ENCODE data around the gene CLSTN2. TPM values are rescaled to one million over a fixed set of nuclear protein-coding genes. Genes with fewer than 3 reads are reported as not detected.

Gene CLSTN2
- total RNA-seq, 1 donor from 2014 or later, result 4.7 TPM

DNA sequence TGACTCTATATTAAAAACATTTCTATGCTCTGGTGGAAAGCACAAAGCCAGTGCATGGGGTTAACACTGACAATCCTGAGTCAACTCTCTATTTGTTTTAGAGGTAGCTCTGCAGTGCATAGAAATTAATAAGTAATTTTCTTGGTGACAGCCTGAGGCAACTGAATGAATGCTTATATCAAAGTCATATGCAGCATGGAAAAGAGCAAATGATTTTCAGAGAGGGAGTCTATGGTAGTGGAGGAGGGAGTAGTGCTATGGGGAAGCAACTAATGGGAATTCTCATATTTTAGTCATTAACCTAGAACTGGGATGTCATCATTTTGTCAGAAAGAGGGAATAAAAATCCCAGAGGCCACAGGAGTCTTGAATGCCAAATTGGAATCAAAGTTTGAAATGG, 99.1 kb downstream of the CLSTN2 start:
- Histone ChIP-seq H3K9me3 (ENCODE audit: control insufficient read depth in 3 of 3, low read length in 3 of 3) (no peaks in the 10 kb centered on the region), H3K9ac (ENCODE audit: low read depth in 1 of 3, low read length in 3 of 3) (no peak overlapping the region), H3K36me3 (ENCODE audit: control insufficient read depth in 3 of 3, insufficient read depth in 3 of 3, low read length in 3 of 3) (no peaks in the 10 kb centered on the region), H3K4me1 (ENCODE audit: control insufficient read depth in 3 of 3, insufficient read depth in 3 of 3, low read length in 3 of 3) (no peaks in the 10 kb centered on the region), H3K27me3 (ENCODE audit: control insufficient read depth in 3 of 3, insufficient read depth in 3 of 3, low read length in 3 of 3) (no peaks in the 10 kb centered on the region), H3K27ac (ENCODE audit: low read depth, low read length) (no peak overlapping the region), H3K4me3 (ENCODE audit: low read length in 3 of 3) (no peak overlapping the region)

DNA sequence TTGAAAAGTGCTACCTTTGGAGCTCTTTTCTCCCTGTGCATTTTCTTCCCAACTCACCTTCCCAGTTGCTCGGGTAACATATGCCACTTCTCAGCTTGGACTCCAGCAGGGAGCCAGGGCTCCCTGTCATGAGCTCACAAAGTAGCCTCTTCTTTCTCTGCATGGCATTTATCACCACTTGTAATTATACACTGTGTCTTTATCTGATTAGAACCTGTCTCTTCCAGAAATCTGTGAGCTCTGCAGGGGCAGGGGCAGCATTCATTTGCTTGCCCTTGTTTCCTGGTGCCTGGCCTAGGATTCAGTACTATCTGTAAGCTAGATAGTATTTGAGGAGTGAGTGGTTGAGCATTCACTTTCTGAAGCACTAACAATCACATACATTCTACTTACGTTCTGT, 100.9 kb downstream of the CLSTN2 start:
- Histone ChIP-seq H3K27me3 (ENCODE audit: control insufficient read depth in 3 of 3, insufficient read depth in 3 of 3, low read length in 3 of 3) (no peaks in the 10 kb centered on the region), H3K27ac (ENCODE audit: low read depth, low read length) (no peak overlapping the region), H3K4me3 (ENCODE audit: low read length in 3 of 3) (no peak overlapping the region), H3K4me1 (ENCODE audit: control insufficient read depth in 3 of 3, insufficient read depth in 3 of 3, low read length in 3 of 3) (no peaks in the 10 kb centered on the region), H3K36me3 (ENCODE audit: control insufficient read depth in 3 of 3, insufficient read depth in 3 of 3, low read length in 3 of 3) (no peaks in the 10 kb centered on the region), H3K9me3 (ENCODE audit: control insufficient read depth in 3 of 3, low read length in 3 of 3) (no peaks in the 10 kb centered on the region), H3K9ac (ENCODE audit: low read depth in 1 of 3, low read length in 3 of 3) (no peak overlapping the region)

DNA sequence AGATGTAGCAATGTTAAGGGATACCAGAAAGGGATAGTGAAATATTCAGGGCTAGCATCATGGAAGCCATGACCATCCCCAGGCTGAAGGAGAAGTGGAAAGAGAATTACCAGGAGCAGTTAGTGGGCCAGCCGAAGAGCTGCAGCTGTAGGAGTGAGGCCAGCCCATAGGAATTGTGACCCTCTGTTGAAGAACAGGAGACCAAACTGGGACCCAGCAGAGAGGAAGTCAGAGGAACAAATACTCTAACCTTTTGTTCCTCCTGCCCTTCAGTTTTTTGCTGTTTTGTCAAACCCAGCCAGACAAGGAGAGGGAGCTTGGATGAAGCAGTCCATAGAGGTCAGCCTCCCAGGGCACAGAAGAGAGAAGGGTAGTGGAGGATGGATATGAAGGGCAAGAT, 115.4 kb downstream of the CLSTN2 start:
- no peaks in the 10 kb centered on the region for H3K4me1 ChIP-seq (ENCODE audit: control insufficient read depth in 3 of 3, insufficient read depth in 3 of 3, low read length in 3 of 3)
- no peaks in the 10 kb centered on the region for H3K27me3 ChIP-seq (ENCODE audit: control insufficient read depth in 3 of 3, insufficient read depth in 3 of 3, low read length in 3 of 3)

DNA sequence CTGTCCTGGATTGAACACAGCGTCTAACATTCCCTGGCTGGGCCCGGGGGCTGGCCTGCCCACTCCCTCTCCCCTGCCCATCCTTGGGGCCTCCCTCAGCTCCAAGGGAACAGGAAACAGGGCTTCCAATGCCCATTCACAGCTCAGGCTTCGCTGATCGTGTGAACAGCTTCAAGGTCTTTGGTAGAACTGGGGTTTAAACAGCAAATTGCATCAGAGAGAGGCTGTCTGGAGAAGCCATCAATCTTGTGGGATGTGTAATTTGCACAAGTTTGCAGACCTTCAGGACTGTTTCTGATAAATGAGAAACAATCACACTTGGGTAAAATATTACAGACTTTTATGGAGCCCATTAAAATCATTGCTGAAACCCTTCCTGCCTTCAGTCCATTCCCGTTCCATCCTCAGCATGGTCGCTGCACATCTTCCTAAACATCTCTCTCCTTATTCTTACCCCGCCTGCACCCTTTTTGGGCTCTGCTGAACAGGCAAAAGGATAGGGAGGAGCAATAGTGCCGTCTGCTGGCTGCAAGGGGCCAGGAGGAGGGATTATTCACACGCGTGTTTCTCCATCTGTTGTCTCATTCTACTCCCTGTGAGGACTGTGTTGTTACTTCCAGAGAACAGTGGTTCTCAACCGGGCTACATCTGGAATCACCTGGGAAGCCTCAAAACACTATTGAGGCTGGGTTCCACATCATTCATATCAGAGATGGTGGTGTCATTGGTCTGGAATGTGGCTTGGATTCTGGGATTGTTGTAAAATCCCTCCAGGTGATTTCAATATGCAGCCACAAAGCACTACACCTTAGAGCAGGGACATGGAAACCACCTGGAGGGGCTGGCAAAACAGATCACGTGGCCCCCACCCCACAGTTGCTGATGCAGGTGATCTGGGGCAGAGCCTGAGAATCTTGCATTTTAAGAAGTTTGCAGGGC, 116.3 kb downstream of the CLSTN2 start:
- Histone ChIP-seq H3K27ac (ENCODE audit: low read depth, low read length) (no peak overlapping the region), H3K4me3 (ENCODE audit: low read length in 3 of 3) (no peak overlapping the region), H3K36me3 (ENCODE audit: control insufficient read depth in 3 of 3, insufficient read depth in 3 of 3, low read length in 3 of 3) (no peaks in the 10 kb centered on the region), H3K9ac (ENCODE audit: low read depth in 1 of 3, low read length in 3 of 3) (no peak overlapping the region), H3K4me1 (ENCODE audit: control insufficient read depth in 3 of 3, insufficient read depth in 3 of 3, low read length in 3 of 3) (no peaks in the 10 kb centered on the region), H3K9me3 (ENCODE audit: control insufficient read depth in 3 of 3, low read length in 3 of 3) (no peaks in the 10 kb centered on the region), H3K27me3 (ENCODE audit: control insufficient read depth in 3 of 3, insufficient read depth in 3 of 3, low read length in 3 of 3) (no peaks in the 10 kb centered on the region)

More for the DNA sequence above, 115.4 kb downstream of the CLSTN2 start:
- Histone ChIP-seq H3K9ac (ENCODE audit: low read depth in 1 of 3, low read length in 3 of 3) (no peak overlapping the region), H3K4me3 (ENCODE audit: low read length in 3 of 3) (no peak overlapping the region), H3K9me3 (ENCODE audit: control insufficient read depth in 3 of 3, low read length in 3 of 3) (no peaks in the 10 kb centered on the region), H3K27ac (ENCODE audit: low read depth, low read length) (no peak overlapping the region), H3K36me3 (ENCODE audit: control insufficient read depth in 3 of 3, insufficient read depth in 3 of 3, low read length in 3 of 3) (no peaks in the 10 kb centered on the region)

DNA sequence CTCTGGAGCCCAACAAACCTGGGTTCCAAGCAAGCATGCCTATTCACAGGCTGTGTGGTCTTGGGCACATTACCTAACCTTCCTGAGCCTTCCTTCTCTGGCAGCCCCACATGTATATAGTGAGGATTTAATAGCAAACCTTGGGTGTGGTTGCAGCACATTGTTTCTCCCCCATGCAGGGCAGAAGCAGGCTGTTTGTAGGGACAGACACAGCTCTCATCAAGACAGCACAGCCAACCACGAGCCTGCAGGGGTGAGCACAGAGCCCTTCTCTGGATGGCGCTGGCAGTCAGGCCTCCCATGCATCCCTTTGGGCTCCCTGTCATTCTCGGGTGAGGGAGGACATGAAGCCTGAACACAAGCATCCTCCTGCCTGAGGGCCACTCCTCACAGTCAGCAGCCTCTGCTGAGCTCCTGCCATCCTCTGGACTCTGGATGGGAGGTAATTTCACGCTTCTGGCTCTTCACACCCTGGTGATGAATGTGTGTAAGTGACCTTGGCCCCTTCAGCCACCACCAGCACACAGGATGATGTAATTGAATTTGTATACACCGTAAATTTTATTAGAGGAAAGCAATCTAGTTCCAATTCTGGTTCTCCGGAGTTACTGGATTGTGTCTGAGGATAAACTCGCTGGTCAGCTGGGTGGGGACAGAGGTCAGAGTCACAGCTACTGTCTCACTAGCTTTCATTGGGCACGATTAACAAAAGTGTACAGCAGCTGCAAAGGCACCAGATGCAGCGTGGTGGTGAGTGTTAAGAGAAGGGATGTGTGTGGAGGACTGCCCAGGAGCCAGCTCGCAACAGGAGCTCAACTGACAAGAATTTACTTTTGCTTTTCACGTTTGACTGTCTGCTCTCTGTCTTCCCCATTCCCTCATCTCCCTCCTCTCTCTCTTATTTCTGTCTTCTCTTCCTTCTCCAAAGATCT, 118.1 kb downstream of the CLSTN2 start:
- Histone ChIP-seq H3K27me3 (ENCODE audit: control insufficient read depth in 3 of 3, insufficient read depth in 3 of 3, low read length in 3 of 3) (no peaks in the 10 kb centered on the region), H3K4me3 (ENCODE audit: low read length in 3 of 3) (no peak overlapping the region), H3K9me3 (ENCODE audit: control insufficient read depth in 3 of 3, low read length in 3 of 3) (no peaks in the 10 kb centered on the region), H3K36me3 (ENCODE audit: control insufficient read depth in 3 of 3, insufficient read depth in 3 of 3, low read length in 3 of 3) (no peaks in the 10 kb centered on the region), H3K9ac (ENCODE audit: low read depth in 1 of 3, low read length in 3 of 3) (no peak overlapping the region), H3K4me1 (ENCODE audit: control insufficient read depth in 3 of 3, insufficient read depth in 3 of 3, low read length in 3 of 3) (no peaks in the 10 kb centered on the region), H3K27ac (ENCODE audit: low read depth, low read length) (no peak overlapping the region)

DNA sequence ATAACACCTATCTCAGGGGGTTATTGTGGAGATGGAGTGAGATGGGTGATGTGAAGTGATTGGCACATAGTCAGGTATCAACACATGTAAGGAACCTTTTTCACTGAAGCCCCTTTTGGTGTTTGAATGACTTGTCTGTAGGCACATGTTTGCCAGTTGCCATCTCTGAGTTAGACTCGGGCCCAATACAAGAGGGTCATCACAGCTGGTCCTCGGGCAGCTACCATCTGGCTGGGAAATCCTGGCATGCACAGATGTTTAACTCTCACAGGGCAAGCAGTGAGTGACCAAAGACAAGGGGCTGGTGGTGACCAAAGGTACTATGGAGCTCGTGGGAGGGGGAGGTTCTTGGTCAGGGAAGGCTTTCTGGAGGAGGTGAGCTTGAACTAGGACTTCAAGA, 118.8 kb downstream of the CLSTN2 start:
- Histone ChIP-seq H3K4me1 (ENCODE audit: control insufficient read depth in 3 of 3, insufficient read depth in 3 of 3, low read length in 3 of 3) (no peaks in the 10 kb centered on the region), H3K9ac (ENCODE audit: low read depth in 1 of 3, low read length in 3 of 3) (no peak overlapping the region), H3K27me3 (ENCODE audit: control insufficient read depth in 3 of 3, insufficient read depth in 3 of 3, low read length in 3 of 3) (no peaks in the 10 kb centered on the region), H3K27ac (ENCODE audit: low read depth, low read length) (no peak overlapping the region), H3K9me3 (ENCODE audit: control insufficient read depth in 3 of 3, low read length in 3 of 3) (no peaks in the 10 kb centered on the region), H3K36me3 (ENCODE audit: control insufficient read depth in 3 of 3, insufficient read depth in 3 of 3, low read length in 3 of 3) (no peaks in the 10 kb centered on the region), H3K4me3 (ENCODE audit: low read length in 3 of 3) (no peak overlapping the region)

DNA sequence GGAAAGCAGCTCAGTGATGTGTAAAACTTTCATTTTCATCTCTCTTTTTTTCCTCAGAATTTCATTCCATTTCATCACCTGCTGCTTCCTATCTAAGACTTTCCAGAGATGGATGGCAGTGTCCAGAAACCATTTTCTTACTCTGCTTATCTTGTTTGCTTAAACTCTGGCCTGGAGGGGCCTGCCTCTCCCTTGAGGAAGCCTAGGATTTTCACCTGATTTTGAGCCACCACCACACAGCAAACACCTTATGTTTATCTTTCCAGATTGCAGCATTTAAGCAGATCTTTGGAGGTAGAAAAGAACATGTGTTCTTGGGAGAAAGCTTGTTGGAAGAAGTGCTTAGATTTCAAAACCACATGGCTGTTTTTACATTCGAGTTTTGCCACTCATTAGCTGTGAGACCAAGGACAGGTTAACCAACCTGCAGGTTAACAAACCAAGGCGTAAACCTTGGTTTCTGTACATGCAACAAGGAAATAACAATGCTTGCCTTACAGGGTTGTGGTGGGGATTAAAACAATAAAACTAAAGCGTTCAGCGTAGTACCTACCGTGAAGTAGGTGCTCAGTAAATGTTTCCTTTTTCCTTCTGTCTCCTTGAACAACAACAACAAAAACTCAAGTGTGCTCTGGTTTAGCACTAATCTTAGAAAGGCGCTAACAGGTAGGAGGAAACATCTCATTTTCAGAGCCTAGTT, 120.3 kb downstream of the CLSTN2 start:
- no peak overlapping the region for H3K4me3 ChIP-seq (ENCODE audit: low read length in 3 of 3)
- H3K4me1 ChIP-seq (ENCODE audit: control insufficient read depth in 3 of 3, insufficient read depth in 3 of 3, low read length in 3 of 3), result no peaks in the 10 kb centered on the region
- no peaks in the 10 kb centered on the region for H3K36me3 ChIP-seq (ENCODE audit: control insufficient read depth in 3 of 3, insufficient read depth in 3 of 3, low read length in 3 of 3)
- no peak overlapping the region for H3K9ac ChIP-seq (ENCODE audit: low read depth in 1 of 3, low read length in 3 of 3)
- no peak overlapping the region for H3K27ac ChIP-seq (ENCODE audit: low read depth, low read length)
- H3K9me3 ChIP-seq (ENCODE audit: control insufficient read depth in 3 of 3, low read length in 3 of 3), result no peaks in the 10 kb centered on the region
- no peaks in the 10 kb centered on the region for H3K27me3 ChIP-seq (ENCODE audit: control insufficient read depth in 3 of 3, insufficient read depth in 3 of 3, low read length in 3 of 3)

DNA sequence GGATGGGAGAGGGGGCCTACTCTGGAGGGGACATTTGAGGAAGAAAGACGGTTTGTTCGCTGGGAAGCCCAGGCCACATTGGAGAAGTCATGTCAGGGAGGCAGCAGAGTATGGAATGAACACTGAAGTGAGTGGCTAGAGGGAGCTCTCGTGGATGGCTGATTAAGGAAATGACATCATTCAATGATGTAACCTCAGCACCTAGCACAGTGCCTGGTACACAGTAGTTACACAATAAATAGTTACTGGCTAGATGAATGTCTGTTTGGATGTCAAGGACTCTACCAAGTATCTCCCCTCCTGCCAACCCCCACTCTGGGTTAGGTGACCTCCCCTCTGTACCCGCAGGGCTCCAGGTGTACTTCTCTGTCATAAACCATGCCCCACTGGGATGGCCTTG, 121.1 kb downstream of the CLSTN2 start:
- no peaks in the 10 kb centered on the region for H3K4me1 ChIP-seq (ENCODE audit: control insufficient read depth in 3 of 3, insufficient read depth in 3 of 3, low read length in 3 of 3)
- H3K9ac ChIP-seq (ENCODE audit: low read depth in 1 of 3, low read length in 3 of 3), result no peak overlapping the region
- no peak overlapping the region for H3K4me3 ChIP-seq (ENCODE audit: low read length in 3 of 3)
- H3K27ac ChIP-seq (ENCODE audit: low read depth, low read length), result no peak overlapping the region
- no peaks in the 10 kb centered on the region for H3K27me3 ChIP-seq (ENCODE audit: control insufficient read depth in 3 of 3, insufficient read depth in 3 of 3, low read length in 3 of 3)
- H3K9me3 ChIP-seq (ENCODE audit: control insufficient read depth in 3 of 3, low read length in 3 of 3), result no peaks in the 10 kb centered on the region
- no peaks in the 10 kb centered on the region for H3K36me3 ChIP-seq (ENCODE audit: control insufficient read depth in 3 of 3, insufficient read depth in 3 of 3, low read length in 3 of 3)

DNA sequence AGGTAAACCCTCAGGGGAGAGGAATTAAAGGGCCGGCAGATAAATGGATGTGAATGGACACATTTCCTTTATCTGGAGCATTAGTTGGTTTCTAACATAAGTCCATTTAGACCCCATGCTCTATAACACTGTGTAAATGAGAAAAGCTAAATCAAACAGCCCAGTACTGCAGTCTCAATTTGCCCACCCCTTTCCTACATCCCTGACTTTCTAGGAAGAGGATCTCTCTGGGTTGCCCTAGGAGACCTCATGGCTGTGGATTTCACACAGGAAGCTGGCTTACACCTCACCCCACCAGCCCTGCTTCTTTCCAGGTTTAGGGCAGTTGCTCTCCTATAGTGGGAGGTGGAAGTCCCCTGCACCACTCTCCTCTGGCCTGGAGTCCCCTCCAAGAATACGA, 126.2 kb downstream of the CLSTN2 start:
- H3K4me3 ChIP-seq (ENCODE audit: low read length in 3 of 3), result no peak overlapping the region
- no peaks in the 10 kb centered on the region for H3K36me3 ChIP-seq (ENCODE audit: control insufficient read depth in 3 of 3, insufficient read depth in 3 of 3, low read length in 3 of 3)
- no peaks in the 10 kb centered on the region for H3K4me1 ChIP-seq (ENCODE audit: control insufficient read depth in 3 of 3, insufficient read depth in 3 of 3, low read length in 3 of 3)
- H3K9me3 ChIP-seq (ENCODE audit: control insufficient read depth in 3 of 3, low read length in 3 of 3), result no peaks in the 10 kb centered on the region
- H3K9ac ChIP-seq (ENCODE audit: low read depth in 1 of 3, low read length in 3 of 3), result no peak overlapping the region
- no peaks in the 10 kb centered on the region for H3K27me3 ChIP-seq (ENCODE audit: control insufficient read depth in 3 of 3, insufficient read depth in 3 of 3, low read length in 3 of 3)
- no peak overlapping the region for H3K27ac ChIP-seq (ENCODE audit: low read depth, low read length)

All from skeletal muscle tissue (tissue), 4 donors.